GM21381 (cell line): ENCODE data around the gene ZNF783.
"Not testable (repeated sequence)": the region's sequence is repeated elsewhere in the genome, so short reads cannot be mapped to it uniquely, and the experiment has no call there.

ENCODE experiments used
- ATAC-seq: cut with Tn5 transposase; IDR thresholded peaks from one replicate; pipeline ENCODE4 v1.9.1; 2021; ENCODE audit warnings: mild to moderate bottlenecking, moderate library complexity; ENCODE audit not compliant: unreplicated experiment

The ZNF783 gene

GRCh38 chr7:149261829-149262617 is at the start of gene ZNF783:
TSS of gene ZNF783 (plus strand) at chr7:149262196. CDS start at chr7:149262334, 138 bp downstream.
- ATAC-seq: peak; percentile 77

- ATAC-seq: no peak
These were observed 47.8 kb upstream of the ZNF783 start for GRCh38 chr7:149214020-149214720.

- ATAC-seq: no peak
These were observed 45.6 kb upstream of the ZNF783 start for GRCh38 chr7:149216402-149216801.

DNA sequence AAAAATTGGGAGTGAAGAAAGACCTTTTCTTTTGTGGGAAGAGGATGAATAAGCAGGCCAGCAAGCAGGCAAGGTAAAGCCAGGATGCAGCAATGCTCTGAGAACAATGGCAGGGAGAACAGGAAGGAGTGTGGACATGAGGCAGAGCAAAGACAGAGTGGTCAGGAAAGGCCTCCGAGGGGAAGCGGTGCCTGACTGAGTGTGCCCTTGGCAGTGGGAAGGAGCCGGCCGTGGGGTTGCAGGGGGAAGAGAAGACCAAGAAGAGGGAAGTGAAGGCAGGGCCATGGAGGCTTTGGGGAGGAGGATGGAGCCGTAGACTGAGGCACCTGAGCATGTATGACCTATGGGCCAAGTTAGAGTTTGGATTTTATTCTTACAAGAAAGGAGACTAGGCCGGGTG is 44.4 kb upstream of the ZNF783 start:
- no peak for ATAC-seq

GRCh38 chr7:149218469-149219420 is 43.3 kb upstream of the ZNF783 start:
- no peak for ATAC-seq

DNA sequence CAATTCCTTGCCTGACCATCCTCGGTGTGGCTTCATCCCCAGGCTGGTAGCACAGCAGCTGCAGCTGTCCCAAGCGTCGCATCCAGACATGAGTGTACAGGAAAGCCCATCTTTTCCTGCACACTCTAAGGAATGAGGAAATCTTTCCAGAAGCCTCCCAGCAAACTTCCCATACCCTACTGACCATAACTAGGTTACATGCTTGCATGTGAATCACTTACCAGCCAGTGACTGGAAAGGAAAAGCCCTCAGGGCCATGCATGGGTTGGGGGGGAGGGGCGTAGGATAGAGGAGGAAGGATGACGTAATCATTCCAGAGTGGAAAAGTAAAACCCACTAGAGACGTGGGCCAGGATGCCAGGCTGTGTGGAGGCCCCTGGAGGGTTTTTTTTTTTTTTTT is 41.5 kb upstream of the ZNF783 start:
- ATAC-seq: no peak

DNA sequence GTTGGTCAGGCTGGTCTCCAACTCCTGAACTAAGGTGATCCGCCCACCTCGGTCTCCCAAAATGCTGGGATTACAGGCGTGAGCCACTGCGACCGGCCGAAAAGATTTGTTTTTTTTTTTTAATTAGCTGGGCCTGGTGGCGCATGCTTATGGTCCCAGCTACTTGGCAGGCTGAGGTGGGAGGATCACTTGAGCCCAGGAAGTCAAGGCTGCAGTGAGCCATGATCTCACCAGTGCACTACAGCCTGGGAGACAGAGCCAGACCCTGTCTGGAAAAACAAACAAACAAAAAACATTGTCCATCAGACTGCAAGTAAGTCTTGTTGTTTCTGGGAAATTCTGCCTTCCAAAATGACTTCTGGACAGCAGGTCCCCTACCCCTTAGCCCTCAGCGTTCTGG is 38.8 kb upstream of the ZNF783 start:
- no peak for ATAC-seq

DNA sequence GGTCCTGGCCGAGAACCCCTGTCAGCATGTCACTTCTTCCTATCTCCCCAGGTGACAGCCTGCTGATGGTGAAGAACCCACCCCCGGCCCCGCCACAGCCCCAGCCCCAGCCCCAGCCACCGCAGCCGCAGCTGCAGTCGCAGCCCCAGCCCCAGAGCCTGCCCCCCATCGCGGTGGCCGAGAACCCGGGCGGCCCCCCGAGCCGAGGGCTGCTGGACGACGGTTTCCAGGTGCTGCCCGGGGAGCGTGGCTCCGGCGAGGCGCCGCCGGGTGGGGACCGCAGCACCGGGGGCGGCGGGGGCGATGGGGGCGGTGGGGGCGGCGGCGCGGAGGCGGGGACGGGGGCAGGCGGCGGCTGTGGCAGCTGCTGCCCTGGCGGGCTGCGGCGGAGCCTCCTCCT is 38.2 kb upstream of the ZNF783 start:
- ATAC-seq: no peak

- ATAC-seq: no peak
These were observed 37.6 kb upstream of the ZNF783 start for GRCh38 chr7:149224352-149224751.

DNA sequence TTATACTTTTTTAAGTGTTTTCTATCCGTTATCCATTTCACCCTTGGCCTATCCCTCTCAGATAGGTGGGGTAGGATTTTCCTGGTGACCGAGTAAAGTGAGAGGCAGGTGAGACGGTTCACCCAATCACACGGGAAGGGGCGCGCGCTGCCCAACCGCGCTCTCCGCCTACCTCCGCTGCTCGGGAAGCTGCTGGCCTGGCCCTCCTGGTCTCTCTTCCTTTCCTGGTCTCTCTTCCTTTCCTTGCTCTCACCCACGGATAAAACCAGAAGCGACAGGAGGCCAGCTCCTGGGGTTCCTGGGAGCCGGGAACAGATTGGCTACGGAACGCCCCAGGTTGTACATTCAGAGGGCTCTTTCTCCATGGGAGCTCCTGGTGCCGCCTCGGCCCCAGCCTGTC is 36.9 kb upstream of the ZNF783 start:
- ATAC-seq: no peak

DNA sequence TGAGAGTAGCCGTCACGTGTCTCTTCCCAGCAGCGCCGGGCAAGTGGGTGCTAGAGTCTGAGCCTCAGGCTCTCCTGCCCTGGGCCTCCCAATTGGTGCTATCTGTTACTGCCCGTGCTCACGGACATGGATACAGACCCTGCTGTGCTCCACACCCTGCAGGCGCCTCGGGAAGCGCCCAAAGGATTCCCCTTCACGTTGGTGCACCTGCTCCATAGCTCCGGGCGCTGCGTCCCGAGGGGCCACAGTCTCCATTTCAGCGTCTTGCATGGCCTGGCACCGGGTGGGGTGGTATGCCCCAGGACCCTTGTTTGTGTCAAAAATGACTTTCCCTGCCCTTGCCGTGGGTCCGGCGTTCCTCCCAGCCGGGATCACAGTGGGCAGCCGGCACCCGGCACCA is 36.3 kb upstream of the ZNF783 start:
- ATAC-seq: no peak

DNA sequence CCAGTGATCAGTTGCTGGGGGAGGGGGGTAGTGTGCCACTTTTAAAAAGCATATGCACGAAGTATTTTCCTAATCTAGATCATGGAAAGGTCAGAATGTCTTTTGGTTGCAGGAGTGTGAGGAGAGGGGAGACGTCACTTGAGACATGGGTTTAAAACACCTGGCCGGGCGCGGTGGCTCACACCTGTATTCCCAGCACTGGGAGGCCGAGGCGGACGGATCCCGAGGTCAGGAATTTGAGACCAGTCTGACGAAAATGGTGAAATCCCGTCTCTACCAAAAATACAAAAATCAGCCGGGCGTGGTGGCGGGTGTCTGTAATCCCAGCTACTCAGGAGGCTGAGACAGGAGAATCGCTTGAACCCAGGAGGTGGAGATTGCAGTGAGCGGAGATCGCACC is 35.6 kb upstream of the ZNF783 start:
- not testable (repeated sequence) for ATAC-seq

- ATAC-seq: no peak
These were observed 35.0 kb upstream of the ZNF783 start for GRCh38 chr7:149226840-149227494.

GRCh38 chr7:149228831-149229471 is 33.0 kb upstream of the ZNF783 start:
- no peak for ATAC-seq

DNA sequence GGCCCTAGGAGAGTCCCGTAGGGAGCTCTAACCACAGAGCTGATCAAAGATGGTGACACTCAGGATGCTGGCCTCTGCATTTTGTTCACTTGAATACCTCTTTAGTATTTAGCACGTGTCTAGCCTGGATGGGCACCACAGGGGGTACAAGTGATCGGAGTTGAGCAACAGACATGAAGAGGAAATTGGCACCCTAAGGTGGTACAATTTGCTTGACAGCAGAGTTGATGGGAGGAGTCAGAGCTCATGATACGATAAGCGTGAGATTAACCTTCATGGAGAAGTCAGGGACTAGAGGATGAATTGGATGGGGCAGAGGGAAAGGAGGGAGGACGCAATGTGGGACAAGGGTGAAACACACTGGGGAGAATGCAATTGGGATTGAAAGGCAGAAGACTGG is 32.5 kb upstream of the ZNF783 start:
- no peak for ATAC-seq

DNA sequence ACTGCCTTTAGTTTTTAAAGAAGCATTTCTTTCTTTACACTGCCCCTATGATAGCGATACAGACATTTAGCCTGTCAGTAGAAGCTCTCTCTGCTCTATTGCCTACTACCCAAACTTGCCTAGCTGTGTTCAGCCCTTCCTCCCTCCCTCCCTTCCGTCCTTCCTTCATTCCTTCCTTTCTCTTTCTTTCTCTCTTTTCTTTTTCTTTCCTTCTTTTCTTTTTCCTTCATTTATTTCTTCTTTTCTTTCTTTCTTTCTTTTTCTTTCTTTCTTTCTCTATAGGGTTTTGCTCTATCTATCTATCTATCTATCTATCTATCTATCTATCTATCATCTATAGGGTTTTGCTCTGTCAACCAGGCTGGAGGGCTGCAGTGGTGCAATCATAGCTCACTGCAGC is 29.6 kb upstream of the ZNF783 start:
- ATAC-seq: no peak

- ATAC-seq: not testable (repeated sequence)
These were observed 28.3 kb upstream of the ZNF783 start for GRCh38 chr7:149233655-149234204.

DNA sequence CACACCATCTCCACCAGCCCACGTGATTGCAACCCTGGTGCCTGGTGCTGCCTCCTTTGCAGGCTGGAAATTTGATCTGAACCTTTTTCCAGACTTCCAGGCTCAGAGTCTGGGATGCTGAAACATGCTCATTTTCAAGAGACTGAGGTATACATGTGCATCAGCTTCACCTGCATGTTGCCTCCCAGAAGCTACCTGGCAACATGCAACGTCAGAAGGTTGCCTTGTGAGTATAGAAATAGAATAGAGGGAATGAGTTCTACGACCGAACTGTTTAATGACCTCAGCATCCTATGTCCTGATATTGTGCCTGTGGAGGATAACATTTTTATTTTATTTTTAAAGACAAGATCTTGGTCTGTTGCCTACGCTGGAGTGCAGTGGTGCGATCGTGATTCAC is 24.5 kb upstream of the ZNF783 start:
- no peak for ATAC-seq

- no peak for ATAC-seq
These were observed 23.9 kb upstream of the ZNF783 start for GRCh38 chr7:149238051-149238450.
